Glomerular endothelial cell (primary cell): Measurements from ENCODE around the gene ERFL. TPM values are rescaled to one million over a fixed set of nuclear protein-coding genes. Genes with fewer than 3 reads are reported as not detected.
"Not testable (repeated sequence)": the region's sequence is repeated elsewhere in the genome, so short reads cannot be mapped to it uniquely, and the experiment has no call there.

Experiments
- DNase-seq: peaks from one replicate; pipeline ENCODE4 v3.0.0-alpha.2; 2011; ENCODE audit warnings: low read depth, low spot score; ENCODE audit errors: extremely low read depth
- total RNA-seq: library from RNA; depleted of rRNA; stranded (reverse); fragments of >200 nt; gene quantifications from 2 replicates; pipeline ENCODE4 v1.2.3, GENCODE V29; 2015

Gene ERFL
- total RNA-seq, 1 donor from 2014 or later, result not detected

DNA sequence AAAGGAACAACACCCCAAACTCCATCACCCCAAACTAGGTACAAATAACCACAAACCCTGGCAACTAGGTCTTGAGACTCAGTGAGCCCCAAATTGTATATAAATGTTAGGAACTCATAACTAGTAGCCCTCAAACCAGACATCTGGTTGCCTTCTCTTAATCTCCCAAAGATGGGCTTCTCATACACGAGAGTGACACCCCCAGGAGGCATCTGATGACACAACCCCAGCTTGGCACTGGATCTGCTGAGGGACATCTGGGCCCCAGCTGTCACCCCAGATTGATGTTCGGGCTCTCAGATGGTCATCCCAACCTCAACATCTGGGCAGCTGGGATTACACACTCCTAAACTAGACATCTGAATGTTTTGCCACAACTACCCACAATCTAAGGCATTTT, 16.1 kb upstream of the ERFL start:
- DNase-seq, result no peak

DNA sequence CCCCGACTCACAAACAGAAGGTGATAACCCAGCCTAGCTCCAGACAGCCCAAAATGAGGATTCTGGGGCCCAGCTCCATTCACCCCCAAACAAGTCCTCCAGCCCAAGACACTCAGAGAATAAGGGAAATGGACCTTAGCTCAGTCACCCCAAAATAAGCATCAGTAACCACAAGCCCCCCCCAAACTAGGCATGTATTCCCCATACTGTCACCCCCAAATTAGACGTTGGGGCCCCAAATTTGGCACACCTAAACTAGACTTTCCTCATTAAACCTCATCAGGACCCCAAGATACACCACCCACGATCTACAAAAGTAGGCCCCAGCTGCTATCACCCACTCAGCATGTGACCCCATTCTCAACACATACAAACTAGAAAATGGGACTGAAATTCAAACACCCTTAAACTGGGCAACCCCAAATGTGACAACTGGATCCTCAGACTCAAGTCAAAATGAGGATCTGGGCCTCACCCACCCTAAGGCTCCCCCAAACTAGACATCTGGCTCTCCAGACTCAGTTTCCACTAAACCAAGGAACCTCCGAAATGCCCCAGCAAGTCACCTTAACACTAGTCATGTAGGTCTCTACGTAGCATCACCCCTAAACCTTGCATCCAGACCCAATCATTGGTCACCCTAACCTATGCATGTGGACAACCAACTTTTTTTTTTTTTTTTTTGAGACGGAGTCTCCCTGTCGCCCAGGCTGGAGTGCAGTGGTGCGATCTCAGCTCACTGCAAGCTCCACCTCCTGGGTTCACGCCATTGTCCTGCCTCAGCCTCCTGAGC, 13.4 kb upstream of the ERFL start:
- DNase-seq, result no peak

DNA sequence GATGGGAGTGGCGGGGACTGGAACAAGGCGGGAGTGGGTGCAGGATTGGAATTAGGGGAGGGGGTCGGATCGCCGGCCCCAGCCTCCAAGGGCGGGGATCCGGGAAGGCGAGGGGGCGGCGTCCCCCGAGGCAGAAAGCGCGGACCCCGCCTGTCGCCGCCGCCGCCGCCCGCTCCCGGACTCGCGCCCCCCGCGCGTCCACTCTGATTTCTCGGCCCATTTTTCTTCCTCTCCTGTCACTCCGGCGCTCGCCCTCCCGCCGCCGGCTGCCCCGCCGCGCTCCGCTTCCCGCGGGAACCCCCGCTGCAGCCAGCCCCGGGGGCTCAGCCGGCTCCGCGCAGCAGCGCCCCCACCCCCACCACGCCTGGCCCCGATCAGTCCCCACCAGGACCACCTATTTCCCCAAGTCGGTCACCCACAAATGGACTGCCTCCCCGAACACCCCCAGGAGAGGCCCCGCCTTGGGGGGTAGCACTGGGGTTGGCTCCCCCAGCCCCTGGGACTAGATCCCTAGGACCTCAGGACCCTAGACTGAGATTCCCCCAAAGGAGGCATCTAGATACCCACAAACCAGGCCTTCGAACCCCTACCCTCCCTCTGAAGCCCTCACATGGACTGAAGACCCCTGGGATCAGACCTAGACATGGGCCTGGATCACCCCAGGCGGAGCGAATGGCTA, 12.6 kb upstream of the ERFL start:
- no peak for DNase-seq

- DNase-seq, result no peak
Observed at GRCh38 chr19:41939861-41940730, 11.8 kb upstream of the ERFL start.

DNA sequence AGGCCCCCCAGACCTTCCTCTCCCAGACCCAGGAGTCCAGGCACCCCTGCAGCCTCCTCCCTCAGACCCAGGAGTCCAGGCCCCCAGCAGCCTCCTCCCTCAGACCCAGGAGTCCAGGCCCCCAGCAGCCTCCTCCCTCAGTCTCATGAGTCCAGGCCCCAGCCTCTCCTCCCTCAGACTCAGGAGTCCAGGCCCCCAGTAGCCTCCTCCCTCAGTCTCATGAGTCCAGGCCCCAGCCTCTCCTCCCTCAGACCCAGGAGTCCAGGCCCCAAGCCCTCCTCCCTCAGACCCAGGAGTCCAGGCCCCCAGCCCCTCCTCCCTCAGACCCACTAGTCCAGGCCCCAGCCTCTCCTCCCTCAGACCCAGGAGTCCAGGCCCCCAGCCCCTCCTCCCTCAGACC, 11.0 kb upstream of the ERFL start:
- DNase-seq, result not testable (repeated sequence)

- no peak for DNase-seq
Observed at GRCh38 chr19:41937525-41938468, 9.5 kb upstream of the ERFL start.

DNA sequence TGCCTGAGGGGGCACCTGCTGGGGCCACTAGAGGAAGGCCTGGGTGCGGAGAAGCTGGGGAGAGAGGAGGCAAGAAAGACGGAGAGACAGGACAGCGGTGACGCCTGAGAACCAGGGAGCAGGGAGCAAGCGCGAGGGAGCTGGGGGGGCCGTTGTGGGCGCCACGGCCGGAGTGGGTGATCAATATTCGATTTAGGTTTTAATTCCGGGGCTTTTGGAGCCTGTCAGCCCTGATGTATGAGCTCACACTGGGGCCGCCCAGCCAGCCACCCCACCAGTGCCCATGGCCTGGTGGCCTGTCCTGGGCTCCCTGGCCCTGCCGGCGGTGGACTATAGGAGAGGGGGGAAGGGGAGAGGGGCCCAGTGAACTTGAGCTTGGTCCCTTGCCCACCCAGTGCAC, 8.7 kb upstream of the ERFL start:
- DNase-seq, result no peak

DNA sequence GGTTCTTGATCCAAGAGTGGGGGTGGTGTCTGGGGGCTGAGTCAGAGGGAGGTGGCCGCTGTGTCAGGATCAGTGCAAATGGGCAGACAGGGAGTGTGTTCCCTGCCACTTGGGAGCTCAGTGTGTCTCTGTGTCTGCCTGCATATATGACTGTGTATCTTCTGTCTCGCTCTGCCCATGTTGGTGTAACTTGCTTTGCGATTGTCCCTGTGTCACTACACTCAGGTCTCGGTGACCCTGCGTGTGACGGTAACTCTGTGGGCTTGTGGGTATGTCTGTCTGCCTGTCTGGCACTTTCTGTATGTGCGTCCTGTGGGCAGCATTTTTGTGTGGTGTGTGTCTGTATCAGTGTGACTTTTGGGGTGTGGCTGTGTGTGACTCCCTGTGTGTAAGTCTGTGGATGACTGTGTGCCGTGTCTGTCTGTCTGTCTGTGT, 8.2 kb upstream of the ERFL start:
- no peak for DNase-seq

GRCh38 chr19:41935760-41936415, 7.6 kb upstream of the ERFL start:
- no peak for DNase-seq

GRCh38 chr19:41934849-41935374, 6.7 kb upstream of the ERFL start:
- no peak for DNase-seq

DNA sequence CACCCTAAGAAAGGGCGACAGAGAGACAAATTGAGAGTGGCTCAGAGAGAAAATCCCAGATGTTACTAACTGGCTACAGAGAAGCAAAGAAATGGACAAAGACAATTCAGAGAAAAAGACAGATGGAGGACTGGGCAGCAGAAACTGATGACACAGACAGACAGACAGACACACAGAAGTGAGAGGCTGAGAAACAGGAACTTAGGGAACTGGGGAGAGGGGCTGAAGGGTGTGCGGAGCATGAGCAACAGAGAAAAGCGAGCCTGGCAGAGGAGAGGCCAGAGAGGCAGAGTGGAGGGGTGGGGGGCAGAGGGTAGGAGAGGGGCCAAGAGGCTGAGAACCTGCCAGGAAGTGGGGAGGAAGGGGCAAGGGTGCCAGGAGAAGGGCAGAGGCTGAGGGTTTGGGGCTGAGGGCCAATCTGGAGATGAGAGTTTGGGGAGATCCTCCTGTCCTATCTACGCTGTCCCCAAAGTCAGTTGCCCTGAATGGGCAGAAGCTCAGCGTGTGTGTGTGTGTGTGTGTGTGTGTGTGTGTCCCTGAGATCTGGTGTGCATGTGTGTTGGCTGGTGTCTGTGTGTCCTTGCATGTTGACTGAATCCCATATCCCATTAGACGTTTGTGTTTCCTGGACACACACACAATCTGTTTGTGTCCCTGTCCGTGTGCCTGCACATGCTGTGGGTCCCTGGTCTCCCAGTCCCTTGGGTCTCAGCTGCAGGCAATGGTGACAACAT, 5.6 kb upstream of the ERFL start:
- no peak for DNase-seq

- no peak for DNase-seq
Observed at GRCh38 chr19:41932720-41933332, 4.6 kb upstream of the ERFL start.

DNA sequence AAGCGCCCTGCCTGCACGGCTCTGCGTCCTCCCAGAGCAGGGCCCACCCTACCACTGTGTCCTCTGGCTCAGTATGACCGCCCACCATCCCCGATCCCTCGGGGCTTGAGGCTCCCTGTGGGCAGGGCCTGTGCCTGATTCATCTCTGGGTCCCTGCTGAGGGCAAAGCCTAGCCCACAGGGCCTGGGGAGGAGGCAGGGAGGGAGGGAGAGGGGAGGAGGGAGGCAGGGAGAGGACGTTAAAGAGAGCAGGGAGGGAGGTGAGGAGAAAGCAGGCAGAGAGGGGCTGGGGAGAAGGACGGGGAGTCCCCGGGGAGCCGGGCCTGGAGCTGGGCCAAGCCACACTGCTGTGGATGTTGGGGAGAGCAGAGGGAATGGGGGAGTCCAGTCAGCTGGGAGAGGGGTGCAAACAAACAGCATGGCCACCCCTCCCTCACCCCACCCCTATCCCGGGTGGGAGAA, 4.0 kb upstream of the ERFL start:
- no peak for DNase-seq

DNA sequence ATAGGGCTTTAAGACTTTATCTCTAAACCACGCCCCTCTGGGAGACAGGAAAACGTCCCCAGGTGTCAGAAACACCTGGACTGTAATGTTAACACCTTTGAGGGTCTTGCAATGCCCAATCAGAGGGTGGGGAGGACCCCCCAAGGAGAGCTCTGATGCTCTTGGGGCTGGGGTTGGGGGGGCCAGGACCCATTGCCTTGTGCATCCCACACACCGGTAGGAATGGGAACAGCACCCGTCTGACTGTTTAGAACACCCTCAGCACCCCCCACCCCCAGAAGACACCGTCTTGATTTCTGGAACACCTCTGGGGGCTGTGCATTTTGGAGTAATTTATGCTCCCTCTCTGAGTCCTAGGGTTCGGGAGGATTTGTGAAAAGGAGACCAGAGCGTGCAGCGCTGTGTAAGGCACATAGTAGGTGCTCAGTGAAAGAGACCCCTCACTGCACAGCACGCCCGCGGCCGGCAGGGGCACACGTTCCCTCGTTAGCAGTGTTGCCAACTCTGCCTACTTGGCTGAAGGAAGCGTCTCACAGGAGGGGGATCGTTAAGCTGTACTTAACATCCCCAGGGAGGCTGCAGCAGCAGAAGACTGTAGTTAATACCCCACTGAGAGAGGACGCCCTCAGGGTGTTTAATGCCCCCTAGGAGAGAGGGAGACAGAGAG, 2.8 kb upstream of the ERFL start:
- no peak for DNase-seq

DNA sequence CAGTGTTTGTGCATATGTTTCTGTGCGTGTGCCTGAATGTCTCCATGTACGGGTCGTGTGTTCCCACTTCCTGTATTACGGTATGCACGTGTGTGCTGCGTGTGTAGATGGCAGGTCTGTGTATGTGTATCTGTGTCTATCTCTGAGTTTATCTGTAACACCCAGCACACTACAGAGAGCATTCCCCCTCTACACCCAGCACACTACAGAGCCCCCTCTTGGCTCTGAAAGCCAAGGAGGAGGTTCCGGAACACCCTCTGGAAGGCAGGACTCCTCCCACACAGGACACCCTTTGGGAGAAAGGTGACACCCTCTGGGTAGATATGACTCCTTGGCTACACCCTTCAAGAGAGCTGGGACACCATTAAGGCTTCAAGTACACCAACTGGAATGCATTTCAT, 2.1 kb upstream of the ERFL start:
- DNase-seq, result no peak

- DNase-seq, result no peak
Observed at GRCh38 chr19:41929536-41930071, 1.4 kb upstream of the ERFL start.

- no peak for DNase-seq
Observed at GRCh38 chr19:41928754-41929535, 696 bp upstream of the ERFL start.
